ENCODE measurements around the gene ASMTL. TPM values are rescaled to one million over a fixed set of nuclear protein-coding genes. Genes with fewer than 3 reads are reported as not detected.

The ASMTL gene
- polyA plus RNA-seq, 1 donor (not counting 4 experiments of a cell fraction or from before 2014, with no cell fraction given): 13.8 TPM

GRCh38 chrX:1397001-1397400 lies 55.7 kb downstream of the ASMTL start:
- Histone ChIP-seq H2AFZ (ENCODE audit: control insufficient read depth, low read length) (no peak overlapping the region), H3K36me3 (ENCODE audit: control insufficient read depth in 2 of 2, extremely low read depth in 1 of 2, insufficient read depth in 2 of 2, low read length in 2 of 2) (peaks cover 0 to 11% of the 10 kb centered on the region in 2 experiments)
- DNase-seq (ENCODE audit: low read depth, low spot score): no peak

GRCh38 chrX:1395646-1396216 lies 57.0 kb downstream of the ASMTL start:
- H3K9me3 ChIP-seq (ENCODE audit: control insufficient read depth, low read depth, low read length): no peaks in the 10 kb centered on the region
- dilution Hi-C loops (cut with MboI; ENCODE audit: extremely low pct_ligation_motif_present, low sequenced_read_pairs): no loop called here
- TF ChIP-seq EZH2 (IDR thresholded peaks at IDR 0.05; ENCODE audit: low read length) (no peak), CTCF (optimal IDR thresholded peaks at IDR 0.05 in 1 of 3, IDR thresholded peaks at IDR 0.05 in 1 of 3, conservative IDR thresholded peaks at IDR 0.05 in 1 of 3; ENCODE audit: extremely low read depth in 1 of 3, insufficient read depth in 2 of 3, low read length in 3 of 3) (no peak)
- H3K27ac ChIP-seq (ENCODE audit: control insufficient read depth, insufficient read depth, low read length): no peak overlapping the region
- no peak for DNase-seq (ENCODE audit: low read depth, low spot score)
- H3K4me3 ChIP-seq (ENCODE audit: control insufficient read depth in 2 of 3, extremely low read depth in 1 of 3, insufficient read depth in 2 of 3, low read depth in 1 of 3, low read length in 3 of 3): no peak overlapping the region
- H4K20me1 ChIP-seq (ENCODE audit: control insufficient read depth, extremely low read depth, insufficient read depth, low read length): peaks cover 7% of the 10 kb centered on the region
- H3K27me3 ChIP-seq (ENCODE audit: control insufficient read depth, extremely low read depth, insufficient read depth, low read length): no peaks in the 10 kb centered on the region
- H3K9me1 ChIP-seq (ENCODE audit: control insufficient read depth, extremely low read depth, insufficient read depth, low read length): no peaks in the 10 kb centered on the region
- H3K79me2 ChIP-seq (ENCODE audit: control insufficient read depth, insufficient read depth, low read length): peaks cover 18% of the 10 kb centered on the region
- H3K9ac ChIP-seq (ENCODE audit: control insufficient read depth, extremely low read depth, insufficient read depth, low read length): no peak overlapping the region
- no peak overlapping the region for H3K4me2 ChIP-seq (ENCODE audit: control insufficient read depth, extremely low read depth, insufficient read depth, low read depth, low read length)
- H3K36me3 ChIP-seq (ENCODE audit: control insufficient read depth in 2 of 2, extremely low read depth in 1 of 2, insufficient read depth in 2 of 2, low read length in 2 of 2): peaks cover 7 to 9% of the 10 kb centered on the region in 2 experiments
- H2AFZ ChIP-seq (ENCODE audit: control insufficient read depth, low read length): no peak overlapping the region
- peaks cover 2% of the 10 kb centered on the region for H3K4me1 ChIP-seq (ENCODE audit: control insufficient read depth, extremely low read depth, insufficient read depth, low read length)
- FAIRE-seq: no peak

More at GRCh38 chrX:1397001-1397400, 55.7 kb downstream of the ASMTL start:
- H3K27ac ChIP-seq (ENCODE audit: control insufficient read depth, insufficient read depth, low read length): no peak overlapping the region
- peaks cover 11% of the 10 kb centered on the region for H3K79me2 ChIP-seq (ENCODE audit: control insufficient read depth, insufficient read depth, low read length)
- H3K9ac ChIP-seq (ENCODE audit: control insufficient read depth, extremely low read depth, insufficient read depth, low read length): no peak overlapping the region
- no peaks in the 10 kb centered on the region for H3K9me3 ChIP-seq (ENCODE audit: control insufficient read depth, low read depth, low read length)
- no peak overlapping the region for H3K4me3 ChIP-seq (ENCODE audit: control insufficient read depth in 2 of 3, extremely low read depth in 1 of 3, insufficient read depth in 2 of 3, low read depth in 1 of 3, low read length in 3 of 3)
- FAIRE-seq: no peak
- H3K9me1 ChIP-seq (ENCODE audit: control insufficient read depth, extremely low read depth, insufficient read depth, low read length): no peaks in the 10 kb centered on the region
- H3K4me1 ChIP-seq (ENCODE audit: control insufficient read depth, extremely low read depth, insufficient read depth, low read length): no peaks in the 10 kb centered on the region
- dilution Hi-C loops (cut with MboI; ENCODE audit: extremely low pct_ligation_motif_present, low sequenced_read_pairs): no loop called here
- H3K4me2 ChIP-seq (ENCODE audit: control insufficient read depth, extremely low read depth, insufficient read depth, low read depth, low read length): no peak overlapping the region
- no peaks in the 10 kb centered on the region for H3K27me3 ChIP-seq (ENCODE audit: control insufficient read depth, extremely low read depth, insufficient read depth, low read length)
- TF ChIP-seq EZH2 (IDR thresholded peaks at IDR 0.05; ENCODE audit: low read length) (no peak), CTCF (optimal IDR thresholded peaks at IDR 0.05 in 1 of 3, IDR thresholded peaks at IDR 0.05 in 1 of 3, conservative IDR thresholded peaks at IDR 0.05 in 1 of 3; ENCODE audit: extremely low read depth in 1 of 3, insufficient read depth in 2 of 3, low read length in 3 of 3) (no peak)
- H4K20me1 ChIP-seq (ENCODE audit: control insufficient read depth, extremely low read depth, insufficient read depth, low read length): no peaks in the 10 kb centered on the region
